Right lobe of liver (tissue), 6 donors: ENCODE measurements around the gene SLC6A20. TPM values are rescaled to one million over a fixed set of nuclear protein-coding genes. Genes with fewer than 3 reads are reported as not detected.

Source experiments
- ATAC-seq, 4 donors: fragments of 200-7000 bp; cut with Tn5 transposase; one replicate each; pipeline ENCODE4 v1.9.1; 2020; ENCODE audit warnings: mild to moderate bottlenecking in 4 of 4, moderate library complexity in 4 of 4
- DNase-seq, 3 donors: peaks; one replicate each; pipeline ENCODE4 v3.0.0-alpha.2; 2020
- H3K27ac ChIP-seq, 3 donors: fragments of 200-600 bp; one replicate each; pipeline ENCODE4 v1.8.0; 2022
- H3K27me3 ChIP-seq, 2 donors: fragments of 200-600 bp; one replicate each; pipeline ENCODE4 v1.8.0; 2022
- H3K36me3 ChIP-seq, 4 donors: fragments of 200-600 bp; sonication (generic) in 1 of 4; one replicate each; pipeline versions ENCODE4 v1.5.1 to v1.8.0; 2017 to 2022; ENCODE audit warnings: control low read depth in 1 of 4
- H3K4me1 ChIP-seq, 4 donors: fragments of 200-600 bp; sonication (generic) in 1 of 4; one replicate each; pipeline versions ENCODE4 v1.5.1 to v1.8.0; 2017 to 2022; ENCODE audit warnings: control low read depth in 1 of 4
- H3K4me3 ChIP-seq, 3 donors: fragments of 200-600 bp; one replicate each; pipeline ENCODE4 v1.8.0; 2022
- H3K9me3 ChIP-seq, 4 donors: fragments of 200-600 bp; sonication (generic) in 1 of 4; one replicate each; pipeline versions ENCODE4 v1.5.1 to v1.8.0; 2017 to 2022; ENCODE audit warnings: control low read depth in 1 of 4
- POLR2A ChIP-seq: fragments of 450-650 bp; IDR thresholded peaks from one replicate; pipeline ENCODE4 v1.6.1; 2017; ENCODE audit warnings: antibody characterized with exemption, mild to moderate bottlenecking
- WGBS: methylation state at CpG from one replicate; pipeline ENCODE4 v1.1.6; 2018; ENCODE audit warnings: low coverage, low lambda C conversion rate; ENCODE audit not compliant: insufficient coverage; ENCODE audit errors: missing lambda C conversion rate; 5-methylcytosine and 5-hydroxymethylcytosine counted together
- intact Hi-C, 2 donors: fragments of 100-400 bp; cut with DNase I; formaldehyde crosslinking; loops; one replicate each; pipeline versions ENCODE4 v1.11.2 to v1.14.1; 2022
- total RNA-seq, 6 experiments: library from RNA; depleted of rRNA in 2 of 6; stranded (reverse); fragments of >200 nt in 2 of 6; fragmentation: NEBNext Ultra II Directional in 3 of 6; extraction: Animal tissue kit (Norgen Biotek cat#: 25700) in 3 of 6; gene quantifications; one replicate each; pipeline versions ENCODE4 v1.1.0 to v1.2.4, GENCODE V29; 2016 to 2023
- TF ChIP-seq, protein P1 (sequence below), 4 donors: fragments of 200-600 bp in 3 of 4; fragments of 450-650 bp in 1 of 4; IDR thresholded peaks; one replicate each; pipeline versions ENCODE4 v1.5.1 to v1.8.0; 2016 to 2022; ENCODE audit warnings: antibody characterized with exemption in 4 of 4, mild to moderate bottlenecking in 2 of 4
- donor health status: DM: no; HTN: yes; CAD: no.
- donor health status: DM: no; HTN: no; CAD: no.
- donor health status: DM: no; HTN: no; CAD: no.
- donor health status: DM: no; HTN: yes; CAD: no.
- donor health status: DM: no; HTN: yes; CAD: no.

Gene SLC6A20
- total RNA-seq, 6 experiments from 2014 or later: 0.07 to 0.21 (median 0.12) TPM; not detected in 3

- ATAC-seq: peak in 1 of 4 donors; percentile 89
- Histone ChIP-seq H3K27me3 (no peaks in the 10 kb centered on the region), H3K36me3 (no peaks in the 10 kb centered on the region), H3K4me3 (no peak overlapping the region), H3K4me1 (no peaks in the 10 kb centered on the region), H3K27ac (no peak overlapping the region), H3K9me3 (no peaks in the 10 kb centered on the region)
- intact Hi-C loops: no loop called here
- DNase-seq: peak in 1 of 3 donors; percentile 65
- 39% methylated on average over 4 of the region's 4 CpGs for WGBS
- TF ChIP-seq, protein P1, sequence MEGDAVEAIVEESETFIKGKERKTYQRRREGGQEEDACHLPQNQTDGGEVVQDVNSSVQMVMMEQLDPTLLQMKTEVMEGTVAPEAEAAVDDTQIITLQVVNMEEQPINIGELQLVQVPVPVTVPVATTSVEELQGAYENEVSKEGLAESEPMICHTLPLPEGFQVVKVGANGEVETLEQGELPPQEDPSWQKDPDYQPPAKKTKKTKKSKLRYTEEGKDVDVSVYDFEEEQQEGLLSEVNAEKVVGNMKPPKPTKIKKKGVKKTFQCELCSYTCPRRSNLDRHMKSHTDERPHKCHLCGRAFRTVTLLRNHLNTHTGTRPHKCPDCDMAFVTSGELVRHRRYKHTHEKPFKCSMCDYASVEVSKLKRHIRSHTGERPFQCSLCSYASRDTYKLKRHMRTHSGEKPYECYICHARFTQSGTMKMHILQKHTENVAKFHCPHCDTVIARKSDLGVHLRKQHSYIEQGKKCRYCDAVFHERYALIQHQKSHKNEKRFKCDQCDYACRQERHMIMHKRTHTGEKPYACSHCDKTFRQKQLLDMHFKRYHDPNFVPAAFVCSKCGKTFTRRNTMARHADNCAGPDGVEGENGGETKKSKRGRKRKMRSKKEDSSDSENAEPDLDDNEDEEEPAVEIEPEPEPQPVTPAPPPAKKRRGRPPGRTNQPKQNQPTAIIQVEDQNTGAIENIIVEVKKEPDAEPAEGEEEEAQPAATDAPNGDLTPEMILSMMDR (IDR thresholded peaks at IDR 0.05): no peak
- TF ChIP-seq POLR2A: no peak
These were observed 21.6 kb upstream of the SLC6A20 start for GRCh38 chr3:45817831-45818522.

DNA sequence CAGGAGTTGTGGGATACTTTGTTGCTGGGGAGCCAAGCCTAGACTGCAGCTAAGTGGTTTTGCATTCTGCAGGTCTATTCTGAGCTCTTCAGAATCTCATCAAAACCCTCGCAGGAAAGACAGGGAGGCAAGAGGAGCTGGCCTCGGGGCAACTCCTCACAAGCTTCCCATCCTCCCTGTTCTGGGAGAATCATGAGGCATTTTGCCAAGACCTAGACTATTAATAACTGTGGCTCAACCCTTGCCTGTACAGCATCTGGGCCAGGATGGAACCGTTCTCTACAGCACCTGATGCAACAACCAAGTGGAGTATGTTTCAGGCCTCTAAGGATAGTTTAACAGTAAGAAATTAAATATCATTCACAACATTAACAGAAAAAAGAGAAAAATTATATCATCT, 20.2 kb upstream of the SLC6A20 start:
- H3K27ac ChIP-seq: no peak overlapping the region
- H3K4me1 ChIP-seq: no peaks in the 10 kb centered on the region
- intact Hi-C loops: no loop called here
- H3K9me3 ChIP-seq: no peaks in the 10 kb centered on the region
- 75% methylated on average over 2 of the region's 3 CpGs for WGBS
- DNase-seq: no peak
- ATAC-seq: no peak
- H3K27me3 ChIP-seq: no peaks in the 10 kb centered on the region
- TF ChIP-seq, protein P1 (IDR thresholded peaks at IDR 0.05): no peak
- no peak for TF ChIP-seq POLR2A
- H3K36me3 ChIP-seq: no peaks in the 10 kb centered on the region
- no peak overlapping the region for H3K4me3 ChIP-seq

- intact Hi-C loops: no loop called here
These were observed 18.0 kb upstream of the SLC6A20 start for GRCh38 chr3:45814322-45814721.

GRCh38 chr3:45807681-45808540, 11.6 kb upstream of the SLC6A20 start:
- DNase-seq (no peak), ATAC-seq (no peak)
- TF ChIP-seq POLR2A: no peak
- Histone ChIP-seq H3K4me1 (no peaks in the 10 kb centered on the region), H3K9me3 (no peaks in the 10 kb centered on the region), H3K27ac (no peak overlapping the region), H3K36me3 (no peaks in the 10 kb centered on the region), H3K27me3 (no peaks in the 10 kb centered on the region), H3K4me3 (no peak overlapping the region)
- intact Hi-C loops: no loop called here
- WGBS: 78% methylated on average over 9 of the region's 10 CpGs

More at GRCh38 chr3:45814322-45814721, 18.0 kb upstream of the SLC6A20 start:
- H3K27ac ChIP-seq: no peak overlapping the region
- DNase-seq (no peak), ATAC-seq (no peak)
- WGBS: 100% methylated on average over 4 of the region's 4 CpGs
- no peaks in the 10 kb centered on the region for H3K9me3 ChIP-seq
- no peaks in the 10 kb centered on the region for H3K36me3 ChIP-seq
- TF ChIP-seq POLR2A: no peak
- TF ChIP-seq, protein P1 (IDR thresholded peaks at IDR 0.05): no peak
- no peaks in the 10 kb centered on the region for H3K4me1 ChIP-seq
- H3K27me3 ChIP-seq: no peaks in the 10 kb centered on the region
- no peak overlapping the region for H3K4me3 ChIP-seq

DNA sequence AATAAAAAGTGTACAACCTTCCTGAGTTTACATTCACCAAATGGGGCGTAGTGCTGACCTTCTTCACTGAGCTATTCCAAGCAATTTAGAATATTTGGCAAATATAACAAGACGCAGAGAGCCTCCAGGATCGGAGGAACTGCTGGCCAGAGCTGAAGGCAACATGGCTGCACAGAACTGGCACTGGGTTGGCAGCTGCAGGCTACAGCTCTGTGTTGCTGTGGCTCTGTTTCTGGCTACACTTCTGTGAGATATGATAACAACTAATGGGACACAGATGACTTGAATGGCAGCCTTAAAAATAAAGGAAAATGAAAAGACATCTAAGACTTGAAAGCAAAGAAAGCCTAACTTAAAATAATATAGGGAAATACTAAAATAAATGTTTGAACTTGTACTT, 10.8 kb upstream of the SLC6A20 start:
- intact Hi-C loops: no loop called here
- no peak for TF ChIP-seq POLR2A
- TF ChIP-seq, protein P1 (IDR thresholded peaks at IDR 0.05): no peak
- H3K9me3 ChIP-seq: no peaks in the 10 kb centered on the region
- ATAC-seq (no peak), DNase-seq (no peak)
- H3K36me3 ChIP-seq: no peaks in the 10 kb centered on the region
- WGBS: 97% methylated on average over 3 of the region's 3 CpGs
- no peak overlapping the region for H3K27ac ChIP-seq
- no peaks in the 10 kb centered on the region for H3K27me3 ChIP-seq
- H3K4me3 ChIP-seq: no peak overlapping the region
- H3K4me1 ChIP-seq: no peaks in the 10 kb centered on the region
